IMR-90 (cell line): ENCODE data around the gene NKX2-3. TPM values are rescaled to one million over a fixed set of nuclear protein-coding genes. Genes with fewer than 3 reads are reported as not detected.

Source experiments
- ATAC-seq: fragments of 200-7000 bp; cut with Tn5 transposase; 2 replicates; pipeline ENCODE4 v1.9.1; 2020; ENCODE audit warnings: low read depth, mild to moderate bottlenecking, moderate library complexity
- BruUV-seq: library from RNA; stranded (reverse); fragments of 400-500 nt; replicated peaks from 2 replicates; lab custom pipeline; 2021; lab: Mats Ljungman, UMichigan
- CTCF ChIA-PET: fragments of 300-600 bp; formaldehyde crosslinking; extraction: SDS; loops from one replicate; lab custom pipeline; 2021; ENCODE audit warnings: antibody characterized with exemption; lab: Yijun Ruan, JAX
- POLR2A ChIA-PET: fragments of 300-600 bp; sonication (Branson Sonifier 250); formaldehyde crosslinking; loops from one replicate; lab custom pipeline; 2022; ENCODE audit warnings: antibody characterized with exemption; ENCODE audit not compliant: unreplicated experiment; lab: Charles Lee
- DNase-seq: peaks from one replicate; pipeline ENCODE4 v3.0.0; 2013
- H2AFZ ChIP-seq: replicated peaks from 2 replicates; pipeline ENCODE3; 2013; ENCODE audit warnings: low read length, mild to moderate bottlenecking; ENCODE audit not compliant: poor library complexity
- H2AK5ac ChIP-seq: 2 replicates; pipeline ENCODE4 v1.6.1; 2013; ENCODE audit warnings: low read depth, low read length, inconsistent platforms
- H2AK9ac ChIP-seq: replicated peaks from 2 replicates; pipeline ENCODE3; 2013; ENCODE audit warnings: mild to moderate bottlenecking, low read depth, low read length, moderate library complexity; ENCODE audit not compliant: poor library complexity
- H2BK120ac ChIP-seq: 2 replicates; pipeline ENCODE4 v1.6.1; 2013; ENCODE audit warnings: low read depth, low read length, inconsistent platforms
- H2BK15ac ChIP-seq: 3 replicates; pipeline ENCODE4 v1.6.1; 2013; ENCODE audit warnings: low read depth, low read length, inconsistent platforms
- H2BK20ac ChIP-seq: 2 replicates; pipeline ENCODE4 v1.6.1; 2013; ENCODE audit warnings: low read depth, mild to moderate bottlenecking, inconsistent platforms, low read length, moderate library complexity
- H2BK5ac ChIP-seq: 2 replicates; pipeline ENCODE4 v1.6.1; 2013; ENCODE audit warnings: mild to moderate bottlenecking, low read depth, low read length, inconsistent platforms; ENCODE audit not compliant: poor library complexity, severe bottlenecking
- H3K14ac ChIP-seq: replicated peaks from 2 replicates; pipeline ENCODE4 v1.6.1; 2013; ENCODE audit warnings: low read depth, low read length, inconsistent platforms
- H3K18ac ChIP-seq: 2 replicates; pipeline ENCODE4 v1.6.1; 2013; ENCODE audit warnings: low read depth, low read length, control low read depth
- H3K23ac ChIP-seq: 2 replicates; pipeline ENCODE4 v1.6.1; 2013; ENCODE audit warnings: low read depth, low read length, inconsistent platforms
- H3K27ac ChIP-seq: 2 replicates; pipeline ENCODE4 v1.5.1; 2013; ENCODE audit warnings: mild to moderate bottlenecking, control low read depth, low read length; ENCODE audit not compliant: insufficient read depth
- H3K27me3 ChIP-seq: 2 replicates; pipeline ENCODE4 v1.6.1; 2013; ENCODE audit warnings: low read length; ENCODE audit not compliant: control insufficient read depth, insufficient read depth
- H3K36me3 ChIP-seq: 2 replicates; pipeline ENCODE4 v1.6.1; 2013; ENCODE audit warnings: low read length, mixed read lengths; ENCODE audit not compliant: control insufficient read depth, insufficient read depth
- H3K4ac ChIP-seq: 2 replicates; pipeline ENCODE4 v1.6.1; 2013; ENCODE audit warnings: low read depth, low read length, inconsistent platforms
- H3K4me1 ChIP-seq: 2 replicates; pipeline ENCODE4 v1.6.1; 2013; ENCODE audit warnings: low read length, mixed read lengths; ENCODE audit not compliant: control insufficient read depth, insufficient read depth
- H3K4me2 ChIP-seq: 2 replicates; pipeline ENCODE4 v1.6.1; 2013; ENCODE audit warnings: low read depth, mild to moderate bottlenecking, control low read depth, low read length, moderate library complexity
- H3K4me3 ChIP-seq: 2 replicates; pipeline ENCODE4 v1.5.1; 2013; ENCODE audit warnings: low read depth, mild to moderate bottlenecking, control low read depth, low read length, moderate library complexity; ENCODE audit not compliant: insufficient read depth
- H3K56ac ChIP-seq: 2 replicates; pipeline ENCODE4 v1.6.1; 2013; ENCODE audit warnings: low read length, inconsistent platforms; ENCODE audit not compliant: insufficient read depth; ENCODE audit errors: extremely low read depth
- H3K79me1 ChIP-seq, 2 experiments: 2 replicates each; pipeline ENCODE4 v1.6.1; 2013; ENCODE audit warnings: low read length in 2 of 2, inconsistent platforms in 1 of 2, low read depth in 1 of 2
- H3K9ac ChIP-seq: 2 replicates; pipeline ENCODE4 v1.6.1; 2013; ENCODE audit warnings: low read depth, low read length, control low read depth
- H3K9me1 ChIP-seq: 2 replicates; pipeline ENCODE4 v1.6.1; 2013; ENCODE audit warnings: low read length, inconsistent platforms; ENCODE audit not compliant: insufficient read depth
- H3K9me3 ChIP-seq: 2 replicates; pipeline ENCODE4 v1.6.1; 2013; ENCODE audit warnings: low read length; ENCODE audit not compliant: control insufficient read depth, insufficient read depth
- H4K20me1 ChIP-seq: 2 replicates; pipeline ENCODE4 v1.6.1; 2013; ENCODE audit warnings: low read length, inconsistent platforms; ENCODE audit not compliant: insufficient read depth
- H4K5ac ChIP-seq: 2 replicates; pipeline ENCODE4 v1.6.1; 2013; ENCODE audit warnings: mild to moderate bottlenecking, low read depth, low read length, control low read depth
- H4K8ac ChIP-seq, 2 experiments: 2 replicates each; pipeline ENCODE4 v1.6.1; 2013; ENCODE audit warnings: low read depth in 2 of 2, low read length in 2 of 2, control low read depth in 1 of 2, inconsistent platforms in 1 of 2
- H4K91ac ChIP-seq: 2 replicates; pipeline ENCODE4 v1.6.1; 2013; ENCODE audit warnings: low read depth, low read length, inconsistent platforms; ENCODE audit not compliant: insufficient read depth
- BHLHE40 ChIP-seq: fragments of 150-350 bp; IDR thresholded peaks from 2 replicates; pipeline ENCODE4 v1.6.1; 2016; ENCODE audit warnings: mild to moderate bottlenecking, low read depth, low read length
- CEBPB ChIP-seq: IDR thresholded peaks from 2 replicates; pipeline ENCODE4 v1.6.1; 2012; ENCODE audit warnings: low read depth, low read length, improper control_type of control experiment
- CHD1 ChIP-seq: IDR thresholded peaks from 2 replicates; pipeline ENCODE4 v1.6.1; 2012; ENCODE audit warnings: low read depth, low read length, improper control_type of control experiment
- FOS ChIP-seq: fragments of 150-350 bp; IDR thresholded peaks from 2 replicates; pipeline ENCODE4 v1.6.1; 2016; ENCODE audit warnings: low read depth, low read length
- MAFK ChIP-seq: IDR thresholded peaks from 2 replicates; pipeline ENCODE4 v1.6.1; 2012; ENCODE audit warnings: low read depth, low read length, improper control_type of control experiment
- MAZ ChIP-seq: IDR thresholded peaks from 2 replicates; pipeline ENCODE4 v1.6.1; 2012; ENCODE audit warnings: low read depth, mild to moderate bottlenecking, low read length, improper control_type of control experiment, moderate library complexity, borderline replicate concordance
- MXI1 ChIP-seq: IDR thresholded peaks from 2 replicates; pipeline ENCODE4 v1.6.1; 2012; ENCODE audit warnings: low read depth, mild to moderate bottlenecking, low read length, moderate library complexity, borderline replicate concordance
- NFE2L2 ChIP-seq: fragments of 150-350 bp; IDR thresholded peaks from 2 replicates; pipeline ENCODE4 v1.6.1; 2016; ENCODE audit warnings: low read depth, mild to moderate bottlenecking, low read length
- POLR2A ChIP-seq: IDR thresholded peaks from 2 replicates; pipeline ENCODE4 v1.6.1; 2012; ENCODE audit warnings: mild to moderate bottlenecking, low read depth, low read length
- RAD21 ChIP-seq: IDR thresholded peaks from 2 replicates; pipeline ENCODE4 v1.6.1; 2012; ENCODE audit warnings: low read length, improper control_type of control experiment
- RCOR1 ChIP-seq: IDR thresholded peaks from 2 replicates; pipeline ENCODE4 v1.6.1; 2012; ENCODE audit warnings: mild to moderate bottlenecking, low read length, improper control_type of control experiment; ENCODE audit not compliant: insufficient replicate concordance
- RFX5 ChIP-seq: IDR thresholded peaks from 2 replicates; pipeline ENCODE4 v1.8.0; 2012; ENCODE audit warnings: low read depth, mild to moderate bottlenecking, low read length, moderate library complexity
- SMC3 ChIP-seq: fragments of 150-350 bp; IDR thresholded peaks from 2 replicates; pipeline ENCODE4 v1.6.1; 2016; ENCODE audit warnings: low read depth, mild to moderate bottlenecking, antibody characterized with exemption, low read length, moderate library complexity
- WGBS, 2 experiments: methylation state at CpG; one replicate each; pipeline versions ENCODE4 v1.1.5 to v1.1.7; 2013; ENCODE audit warnings: missing lambda C conversion rate in 2 of 2; ENCODE audit not compliant: insufficient read length in 1 of 2; ENCODE audit errors: extremely low coverage in 2 of 2; 5-methylcytosine and 5-hydroxymethylcytosine counted together
- dilution Hi-C: fragments of 300-500 bp; cut with HindIII; formaldehyde crosslinking; loops from one replicate; pipeline ENCODE4 v1.14.3; 2018; ENCODE audit warnings: low sequenced_read_pairs; ENCODE audit not compliant: unreplicated experiment
- in situ Hi-C: fragments of 300-500 bp; cut with MboI; formaldehyde crosslinking; loops from 3 replicates; pipeline ENCODE4 v1.14.3; 2019; ENCODE audit warnings: low sequenced_read_pairs, inconsistent platforms, mixed read lengths
- intact Hi-C: fragments of 100-400 bp; cut with micrococcal nuclease; formaldehyde crosslinking; loops from 2 replicates; pipeline ENCODE4 v1.10.0; 2022
- polyA plus RNA-seq, 3 experiments: library from polyadenylated mRNA; depleted of rRNA; stranded (reverse); fragments of >200 nt; gene quantifications; 2 replicates each; pipeline ENCODE4 v1.2.3, GENCODE V29; 2012; ENCODE audit warnings: low replicate concordance in 1 of 3
- total RNA-seq: library from RNA; depleted of rRNA; stranded (reverse); fragments of >200 nt; gene quantifications from 2 replicates; pipeline ENCODE4 v1.2.3, GENCODE V29; 2012
- TF ChIP-seq, protein P1 (sequence below): fragments of 150-350 bp; IDR thresholded peaks from 2 replicates; pipeline ENCODE4 v1.6.1; 2016; ENCODE audit warnings: low read depth, mild to moderate bottlenecking, low read length, moderate library complexity, borderline replicate concordance
- TF ChIP-seq, protein P2 (sequence below): conservative IDR thresholded peaks from 2 replicates; pipeline ENCODE4 v1.5.1; 2012; ENCODE audit warnings: mild to moderate bottlenecking, low read depth, low read length, improper control_type of control experiment
- TF ChIP-seq, protein P3 (sequence below): fragments of 150-350 bp; IDR thresholded peaks from 2 replicates; pipeline ENCODE4 v1.6.1; 2017; ENCODE audit warnings: mild to moderate bottlenecking, antibody characterized with exemption, low read length, low read depth

Gene NKX2-3
- total and polyA plus RNA-seq, 2 of the 4 experiments (the other 2 are of a cell fraction) = not detected

DNA sequence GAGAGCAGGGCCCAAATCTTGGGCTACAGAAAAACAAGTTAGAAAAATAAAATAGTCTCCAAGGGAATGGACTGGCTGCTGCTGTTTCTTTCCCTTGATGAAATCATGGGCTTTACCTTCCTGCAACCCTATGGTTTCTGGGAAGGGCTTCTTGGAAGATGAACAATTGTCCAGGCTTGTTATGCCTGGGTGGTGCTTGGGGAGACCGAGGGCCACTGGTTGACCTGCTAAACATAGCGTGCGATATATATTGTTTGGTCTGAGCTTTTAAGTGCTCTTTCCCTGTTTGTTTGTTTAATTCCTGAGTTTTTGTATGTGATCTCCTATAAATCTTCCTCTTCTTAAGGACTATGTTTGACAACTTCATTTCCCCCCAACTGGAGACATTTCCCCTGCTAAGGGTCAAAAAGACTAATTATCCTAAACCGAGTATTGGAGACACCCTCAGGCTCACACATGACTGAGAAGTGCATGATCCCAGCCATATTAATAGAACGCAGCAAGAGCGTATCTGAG lies 49.6 kb downstream of the NKX2-3 start:
- Histone ChIP-seq H3K23ac (no peak overlapping the region), H3K9ac (no peak overlapping the region), H4K20me1 (no peaks in the 10 kb centered on the region), H3K36me3 (no peaks in the 10 kb centered on the region), H2AFZ (no peak overlapping the region), H3K9me3 (no peaks in the 10 kb centered on the region), H4K91ac (no peak overlapping the region), H3K4me2 (no peak overlapping the region), H2AK9ac (no peak overlapping the region), H2BK120ac (no peak overlapping the region), H4K5ac (no peak overlapping the region), H3K18ac (no peak overlapping the region), H3K79me1 (no peaks in the 10 kb centered on the region), H4K8ac (no peak overlapping the region), H2BK20ac (no peak overlapping the region), H3K14ac (no peak overlapping the region), H3K9me1 (no peaks in the 10 kb centered on the region), H2BK15ac (no peak overlapping the region), H2AK5ac (no peak overlapping the region), H3K4me1 (no peaks in the 10 kb centered on the region), H3K4ac (no peak overlapping the region), H3K4me3 (no peak overlapping the region), H3K56ac (no peak overlapping the region), H3K27me3 (peaks cover 46% of the 10 kb centered on the region), H3K27ac (no peak overlapping the region), H2BK5ac (no peak overlapping the region)
- BruUV-seq = no TSS peak
- in situ Hi-C loops = no loop called here
- no peak for TF ChIP-seq MXI1
- TF ChIP-seq NFE2L2 = no peak
- no peak for TF ChIP-seq SMC3
- no peak for TF ChIP-seq MAZ
- TF ChIP-seq, protein P1, sequence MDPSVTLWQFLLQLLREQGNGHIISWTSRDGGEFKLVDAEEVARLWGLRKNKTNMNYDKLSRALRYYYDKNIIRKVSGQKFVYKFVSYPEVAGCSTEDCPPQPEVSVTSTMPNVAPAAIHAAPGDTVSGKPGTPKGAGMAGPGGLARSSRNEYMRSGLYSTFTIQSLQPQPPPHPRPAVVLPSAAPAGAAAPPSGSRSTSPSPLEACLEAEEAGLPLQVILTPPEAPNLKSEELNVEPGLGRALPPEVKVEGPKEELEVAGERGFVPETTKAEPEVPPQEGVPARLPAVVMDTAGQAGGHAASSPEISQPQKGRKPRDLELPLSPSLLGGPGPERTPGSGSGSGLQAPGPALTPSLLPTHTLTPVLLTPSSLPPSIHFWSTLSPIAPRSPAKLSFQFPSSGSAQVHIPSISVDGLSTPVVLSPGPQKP = no peak
- TF ChIP-seq MAFK = no peak
- no peak for TF ChIP-seq CHD1
- TF ChIP-seq, protein P2, sequence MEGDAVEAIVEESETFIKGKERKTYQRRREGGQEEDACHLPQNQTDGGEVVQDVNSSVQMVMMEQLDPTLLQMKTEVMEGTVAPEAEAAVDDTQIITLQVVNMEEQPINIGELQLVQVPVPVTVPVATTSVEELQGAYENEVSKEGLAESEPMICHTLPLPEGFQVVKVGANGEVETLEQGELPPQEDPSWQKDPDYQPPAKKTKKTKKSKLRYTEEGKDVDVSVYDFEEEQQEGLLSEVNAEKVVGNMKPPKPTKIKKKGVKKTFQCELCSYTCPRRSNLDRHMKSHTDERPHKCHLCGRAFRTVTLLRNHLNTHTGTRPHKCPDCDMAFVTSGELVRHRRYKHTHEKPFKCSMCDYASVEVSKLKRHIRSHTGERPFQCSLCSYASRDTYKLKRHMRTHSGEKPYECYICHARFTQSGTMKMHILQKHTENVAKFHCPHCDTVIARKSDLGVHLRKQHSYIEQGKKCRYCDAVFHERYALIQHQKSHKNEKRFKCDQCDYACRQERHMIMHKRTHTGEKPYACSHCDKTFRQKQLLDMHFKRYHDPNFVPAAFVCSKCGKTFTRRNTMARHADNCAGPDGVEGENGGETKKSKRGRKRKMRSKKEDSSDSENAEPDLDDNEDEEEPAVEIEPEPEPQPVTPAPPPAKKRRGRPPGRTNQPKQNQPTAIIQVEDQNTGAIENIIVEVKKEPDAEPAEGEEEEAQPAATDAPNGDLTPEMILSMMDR = no peak
- TF ChIP-seq RAD21 = no peak
- TF ChIP-seq FOS = no peak
- no peak for TF ChIP-seq POLR2A
- no peak for TF ChIP-seq BHLHE40
- TF ChIP-seq, protein P3, sequence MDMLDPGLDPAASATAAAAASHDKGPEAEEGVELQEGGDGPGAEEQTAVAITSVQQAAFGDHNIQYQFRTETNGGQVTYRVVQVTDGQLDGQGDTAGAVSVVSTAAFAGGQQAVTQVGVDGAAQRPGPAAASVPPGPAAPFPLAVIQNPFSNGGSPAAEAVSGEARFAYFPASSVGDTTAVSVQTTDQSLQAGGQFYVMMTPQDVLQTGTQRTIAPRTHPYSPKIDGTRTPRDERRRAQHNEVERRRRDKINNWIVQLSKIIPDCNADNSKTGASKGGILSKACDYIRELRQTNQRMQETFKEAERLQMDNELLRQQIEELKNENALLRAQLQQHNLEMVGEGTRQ = no peak
- no peak for TF ChIP-seq CEBPB
- no peak for TF ChIP-seq RCOR1
- no peak for TF ChIP-seq RFX5
- no peak for ATAC-seq
- dilution Hi-C loops = no loop called here
- POLR2A ChIA-PET = no interaction called here
- CTCF ChIA-PET = no interaction called here
- intact Hi-C loops = no loop called here
- DNase-seq = no peak
- 48% methylated on average over 3 of the region's 6 CpGs; no CpG with 5 or more reads in 1 of the 2 experiments for WGBS, 2 experiments
